ENCODE results near the gene CDK5. TPM values are rescaled to one million over a fixed set of nuclear protein-coding genes. Genes with fewer than 3 reads are reported as not detected.

The CDK5 gene
- total and polyA plus RNA-seq, 9 of the 15 experiments (the other 6 are each of a cell fraction or from before 2014, with no cell fraction given) = 3.2 to 38.0 (median 27.5) TPM

- TF ChIP-seq ZNF354B (CRISPR knock-in tag; IDR thresholded peaks at IDR 0.05) (no peak), PHB (CRISPR knock-in tag; IDR thresholded peaks at IDR 0.05) (0 out of 2 replicates have a peak, but pooled peaks have one; percentile 18), ARID2 (IDR thresholded peaks at IDR 0.05) (0 out of 2 replicates have a peak, but pooled peaks have one; percentile 3), ZNF12 (CRISPR knock-in tag; IDR thresholded peaks at IDR 0.05) (no peak; the same call in 1 of the 2 replicates), SMARCA4 (IDR thresholded peaks at IDR 0.05) (peak; percentile 41; the same call in 1 of the 2 replicates), ZBTB40 (IDR thresholded peaks at IDR 0.05) (peak; percentile 33; the same call in 1 of the 2 replicates), ZBTB40 (CRISPR knock-in tag; IDR thresholded peaks at IDR 0.05) (no peak), PTRF (tag; IDR thresholded peaks at IDR 0.05) (no peak), DDX20 (tag; IDR thresholded peaks at IDR 0.05; ENCODE audit: low read depth) (no peak), KDM5B (IDR thresholded peaks at IDR 0.05; ENCODE audit: insufficient replicate concordance, low read depth, low read length) (peak; percentile 15), GATAD2A (IDR thresholded peaks at IDR 0.05) (no peak; the same call in 1 of the 2 replicates), ZBTB2 (IDR thresholded peaks at IDR 0.05) (peak; percentile 13; the same call in 1 of the 2 replicates), TRIM24 (IDR thresholded peaks at IDR 0.05) (0 out of 4 replicates have a peak, but pooled peaks of 1 of the 2 experiments have one; percentile 6), HIVEP1 (CRISPR knock-in tag; IDR thresholded peaks at IDR 0.05) (no peak), OTX1 (CRISPR knock-in tag; IDR thresholded peaks at IDR 0.05) (no peak), UBTF (IDR thresholded peaks at IDR 0.05; ENCODE audit: borderline replicate concordance in 1 of 2, low read depth in 2 of 2, low read length in 2 of 2) (0 out of 4 replicates have a peak, but pooled peaks of 1 of the 2 experiments have one; percentile 30), ELF4 (CRISPR knock-in tag; IDR thresholded peaks at IDR 0.05) (no peak), TEAD1 (CRISPR knock-in tag; IDR thresholded peaks at IDR 0.05) (peak in 1 of 2 experiments; percentile 43; a peak in 2 of 4 replicates)
Measured at GRCh38 chr7:151060113-151060415, 2.4 kb upstream of the CDK5 start (continued).

Data from K562 (cell line).